Measurements from ENCODE around the gene ZNF497. TPM values are rescaled to one million over a fixed set of nuclear protein-coding genes. Genes with fewer than 3 reads are reported as not detected.

ZNF497 gene
- total and polyA plus RNA-seq, 9 of the 15 experiments (the other 6 are each of a cell fraction or from before 2014, with no cell fraction given) = 0.06 to 0.98 (median 0.44) TPM; not detected in 1

DNA sequence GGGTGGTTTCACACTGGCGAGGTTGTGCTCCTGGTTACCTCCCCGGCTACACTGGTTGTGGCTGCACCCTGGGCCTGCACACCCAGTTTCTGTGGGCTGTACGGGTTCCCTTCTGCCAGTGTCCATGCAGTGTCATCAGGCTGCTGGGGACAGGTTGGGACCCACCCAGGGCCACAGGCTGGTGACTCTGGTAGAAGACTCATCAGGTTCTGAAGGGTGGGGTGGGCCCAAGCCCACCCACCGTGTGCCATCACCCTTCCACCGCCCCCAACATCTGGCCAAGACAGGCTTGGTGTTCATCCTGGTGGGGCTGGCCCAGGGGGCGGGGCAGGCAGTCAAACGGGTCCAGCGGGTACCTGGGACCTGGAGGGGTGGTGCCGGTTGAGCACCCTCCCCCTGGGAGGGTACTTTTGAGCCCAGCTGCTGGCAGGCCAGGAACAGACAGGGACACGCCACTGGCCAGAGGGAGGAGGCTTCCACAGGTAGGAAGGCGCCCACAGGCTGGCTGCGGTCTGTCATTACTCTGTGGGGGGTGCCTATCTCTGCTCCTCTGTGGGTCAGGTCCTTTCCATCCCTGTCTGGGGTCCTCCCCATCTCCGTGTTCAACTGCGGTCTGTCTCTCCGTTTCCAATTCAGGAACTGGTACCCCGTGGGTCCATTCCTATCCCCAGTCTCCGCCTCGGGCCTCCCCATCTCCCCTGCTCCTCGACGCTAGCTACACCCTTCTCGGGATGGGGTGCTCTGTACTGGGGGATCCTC lies 32.8 kb upstream of the ZNF497 start, which contains the start of gene RNF225:
TSS of gene RNF225 (plus strand) at position 437 of the 759 bp plus-strand sequence. CDS start 434 bp downstream, outside the sequence.
- Histone ChIP-seq H3K9me1 (ENCODE audit: control insufficient read depth, insufficient read depth, low read length) (no peaks in the 10 kb centered on the region), H3K27ac (ENCODE audit: extremely low read depth, low read depth, low read length) (no peak within 1 kb of the TSS; the same call in 2 of the 3 replicates), H4K20me1 (replicated peaks; ENCODE audit: control insufficient read depth, insufficient read depth, low read length) (peaks cover 18% of the 10 kb centered on the region; the same call in 1 of the 2 replicates), H3K36me3 (ENCODE audit: control insufficient read depth, insufficient read depth, low read length) (peaks cover 53% of the 10 kb centered on the region), H3K9me3 (replicated peaks; ENCODE audit: control insufficient read depth, insufficient read depth, low read depth, low read length) (no peaks in the 10 kb centered on the region), H3K9ac (ENCODE audit: insufficient read depth in 1 of 2, low read depth in 2 of 2, low read length in 2 of 2) (peak within 1 kb of the TSS in 1 of 2 experiments; percentile 38; a peak in 1 of 4 replicates), H3K4me2 (ENCODE audit: insufficient read depth, low read length) (no peak within 1 kb of the TSS), H3K27me3 (ENCODE audit: control insufficient read depth in 2 of 2, insufficient read depth in 2 of 2, low read length in 2 of 2) (no peaks in the 10 kb centered on the region), H3K4me3 (no peak within 1 kb of the TSS), H3K4me1 (replicated peaks in 1 of 2; ENCODE audit: control insufficient read depth in 2 of 2, insufficient read depth in 2 of 2, low read length in 2 of 2) (peaks cover 8 to 58% of the 10 kb centered on the region in 2 experiments; a peak in 4 of 5 replicates), H3K79me2 (ENCODE audit: control insufficient read depth, insufficient read depth, low read length) (peaks cover 28% of the 10 kb centered on the region), H2AFZ (ENCODE audit: low read depth, low read length) (no peak within 1 kb of the TSS)
- ATAC-seq (peak; percentile 64), FAIRE-seq (no peak), DNase-seq (ENCODE audit: extremely low read depth in 1 of 4, low spot score in 3 of 4) (peak in 3 of 4 experiments; percentile 31 to 46 (median 39))
- POLR2A ChIA-PET = interaction anchor here (0.7 to 0.9 kb wide), 2 partner anchors 13 to 212 kb away, joined by 3 to 7 read pairs; partner anchors contain the start of genes ZNF274 and ZNF584
- no TSS peak for BruUV-seq (replicated peaks)
- intact Hi-C loops (cut with micrococcal nuclease) (no loop called here), in situ Hi-C loops (cut with MboI) (no loop called here)
- CTCF ChIA-PET (ENCODE audit: low intra/inter-chr PET ratio) = interaction anchor here (0.6 kb wide), 1 partner anchor 26 kb away, joined by 3 read pairs; no protein-coding TSS in a partner anchor
- WGBS (ENCODE audit: insufficient coverage, low coverage, missing lambda C conversion rate) = 42% methylated on average over 18 of the region's 21 CpGs
- TF ChIP-seq ZNF253 (CRISPR knock-in tag; conservative IDR thresholded peaks at IDR 0.05) (peak; percentile 16; the same call in 1 of the 2 replicates), ETV1 (tag; conservative IDR thresholded peaks at IDR 0.05; ENCODE audit: low read depth) (no peak), ARNT (IDR thresholded peaks at IDR 0.05) (no peak), ZNF592 (IDR thresholded peaks at IDR 0.05) (no peak), SUPT5H (IDR thresholded peaks at IDR 0.05) (peak; percentile 86), FUS (optimal IDR thresholded peaks at IDR 0.05; ENCODE audit: low read depth, low read length) (no peak), BRD4 (IDR thresholded peaks at IDR 0.05) (no peak), ZNF57 (CRISPR knock-in tag; IDR thresholded peaks at IDR 0.05) (no peak), E2F1 (CRISPR knock-in tag; IDR thresholded peaks at IDR 0.05) (no peak), HMG20A (CRISPR knock-in tag; conservative IDR thresholded peaks at IDR 0.05) (no peak), FOXP4 (CRISPR knock-in tag; IDR thresholded peaks at IDR 0.05; ENCODE audit: borderline replicate concordance) (no peak), JUNB (CRISPR knock-in tag; conservative IDR thresholded peaks at IDR 0.05) (no peak)
- TF ChIP-seq, protein P1, sequence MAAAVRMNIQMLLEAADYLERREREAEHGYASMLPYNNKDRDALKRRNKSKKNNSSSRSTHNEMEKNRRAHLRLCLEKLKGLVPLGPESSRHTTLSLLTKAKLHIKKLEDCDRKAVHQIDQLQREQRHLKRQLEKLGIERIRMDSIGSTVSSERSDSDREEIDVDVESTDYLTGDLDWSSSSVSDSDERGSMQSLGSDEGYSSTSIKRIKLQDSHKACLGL (CRISPR knock-in tag; IDR thresholded peaks at IDR 0.05; ENCODE audit: borderline replicate concordance, poor library complexity, severe bottlenecking) = no peak

All from K562 (cell line).